NCI-H1930 (cell line): ENCODE results near the gene ZNF579.
A peak's percentile ranks its signal among the peaks of the same experiment; 100 is the strongest.

Experiments used
- DNase-seq, 2 experiments: peaks; one replicate each; lab custom pipeline; 2025; lab: John Stamatoyannopoulos, UW

The ZNF579 gene

DNA sequence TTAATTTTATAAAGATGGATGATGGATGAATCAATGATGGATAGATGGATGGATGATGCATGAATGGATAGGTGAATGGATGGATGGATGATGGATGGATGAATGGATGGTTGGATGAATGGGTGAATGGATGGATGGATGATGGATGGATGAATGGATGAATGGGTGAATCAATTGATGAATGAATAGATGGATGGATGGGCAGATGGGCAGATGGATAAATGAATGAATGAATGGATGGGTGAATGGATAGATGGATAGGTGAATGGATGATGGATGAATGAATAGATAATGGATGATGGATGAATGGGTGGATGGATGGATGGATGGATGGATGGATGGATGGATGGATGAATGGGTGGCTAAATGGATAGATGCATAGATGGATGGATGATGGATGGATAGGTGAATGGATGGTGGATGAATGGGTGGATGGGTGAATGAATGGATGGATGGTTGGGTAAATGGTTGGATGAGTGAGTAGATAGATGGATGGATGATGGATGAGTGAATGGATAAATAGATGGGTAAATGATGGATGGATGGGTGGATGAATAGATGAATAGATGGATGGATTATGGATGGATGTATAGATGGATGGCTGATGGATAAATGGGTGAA is 12.8 kb downstream of the ZNF579 start:
- no peak for DNase-seq

DNA sequence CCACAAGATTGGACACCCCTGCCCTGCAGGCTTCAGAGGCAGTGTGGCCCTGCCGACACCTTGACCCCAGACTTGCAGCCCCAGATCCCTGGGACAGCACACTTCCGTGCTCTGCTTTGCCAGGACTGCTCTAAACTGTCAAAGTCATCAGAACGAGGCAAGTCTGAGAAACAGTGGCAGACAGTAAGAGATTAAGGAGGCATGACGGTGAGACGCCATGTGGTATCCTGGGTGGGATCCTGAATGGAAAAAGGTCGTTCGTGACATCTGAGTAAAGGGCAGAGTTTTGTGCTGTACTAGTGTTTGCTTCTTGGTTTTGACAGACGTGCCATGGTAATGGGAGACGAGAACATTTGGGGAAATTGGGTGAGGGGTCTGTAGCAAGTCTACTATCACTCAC is 13.8 kb downstream of the ZNF579 start:
- no peak for DNase-seq

- no peak for DNase-seq
Observed at GRCh38 chr19:55563261-55563690, 17.4 kb downstream of the ZNF579 start.

DNA sequence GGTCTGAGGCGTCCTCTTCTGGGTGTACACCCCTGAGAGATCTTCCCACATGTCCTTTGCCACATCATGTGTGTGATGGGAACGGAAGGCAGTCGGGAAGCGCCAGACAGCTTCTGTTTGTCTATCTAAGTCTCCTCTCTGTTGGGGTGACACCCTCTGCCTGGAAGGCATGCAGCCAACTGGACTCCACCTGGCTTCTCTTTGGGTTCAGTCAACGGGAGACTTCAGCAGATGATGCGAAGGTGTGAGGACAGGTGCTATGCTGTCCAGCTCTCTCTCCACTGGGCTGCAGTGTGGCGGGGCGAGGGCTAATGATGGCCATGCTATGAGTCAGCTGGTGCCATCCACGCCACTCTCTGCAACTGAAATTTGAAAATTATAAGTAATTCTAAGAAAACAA is 21.0 kb downstream of the ZNF579 start:
- no peak for DNase-seq

DNA sequence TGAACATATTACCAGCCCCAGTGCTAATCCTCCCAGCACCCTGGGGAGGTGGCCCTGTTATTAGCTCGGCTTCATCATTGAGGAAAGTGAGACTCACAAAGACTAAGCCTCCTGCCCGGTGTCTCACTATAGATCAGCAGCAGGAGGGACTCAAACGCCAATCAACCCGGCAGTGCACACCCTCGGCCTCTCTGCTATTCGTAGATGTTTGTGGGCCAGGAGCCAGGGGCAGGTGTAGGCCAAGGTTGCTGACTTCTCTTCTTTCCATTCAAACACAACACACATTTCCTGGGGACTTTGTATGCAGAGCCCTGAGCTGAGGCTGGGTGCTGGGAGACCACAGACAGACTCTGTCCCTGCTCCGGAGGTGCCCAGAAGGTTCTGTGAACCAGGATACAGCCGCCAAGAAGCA is 25.9 kb downstream of the ZNF579 start:
- no peak for DNase-seq

GRCh38 chr19:55554302-55554701 is 26.3 kb downstream of the ZNF579 start:
- DNase-seq, result no peak

GRCh38 chr19:55553217-55554182 is 27.1 kb downstream of the ZNF579 start:
- DNase-seq, result no peak

DNA sequence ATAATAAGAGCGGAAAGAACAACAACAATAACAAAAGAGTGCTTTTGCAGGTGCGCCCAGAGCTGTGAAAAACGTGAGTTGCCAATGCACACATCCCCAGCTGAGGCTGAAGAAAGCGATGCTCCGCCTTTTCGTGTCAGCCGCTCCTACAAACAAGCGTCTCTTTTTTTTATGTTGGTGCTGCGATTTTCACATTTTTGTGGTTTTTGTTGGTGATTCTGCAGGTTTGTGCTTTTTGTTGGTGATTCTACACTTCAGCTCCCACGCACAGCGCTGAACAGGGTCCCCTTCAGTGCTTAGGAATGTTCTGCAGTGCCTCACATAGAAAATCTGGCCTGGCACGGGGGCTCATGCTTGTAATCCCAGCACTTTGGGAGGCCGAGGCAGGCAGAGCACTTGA is 28.0 kb downstream of the ZNF579 start:
- no peak for DNase-seq

- no peak for DNase-seq
Observed at GRCh38 chr19:55552206-55552605, 28.4 kb downstream of the ZNF579 start.

DNA sequence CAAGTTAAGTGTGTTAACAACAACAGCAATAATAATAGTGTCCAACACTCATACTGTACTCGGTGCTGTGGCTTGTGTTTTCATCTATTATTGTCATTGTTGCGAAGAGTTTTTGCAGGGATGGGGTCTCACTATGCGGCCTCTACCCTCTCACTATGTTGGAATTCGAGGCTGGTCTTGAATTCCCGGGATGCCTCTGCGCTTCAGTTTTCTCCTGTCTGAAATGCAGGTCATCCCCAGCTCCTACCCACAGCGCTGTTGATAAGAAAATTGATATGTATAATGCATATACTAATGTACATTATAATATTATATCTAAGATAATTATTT is 30.4 kb downstream of the ZNF579 start:
- no peak for DNase-seq

- peak in 1 of 2 experiments; percentile 48 for DNase-seq
Observed at GRCh38 chr19:55549500-55550320, 30.9 kb downstream of the ZNF579 start.

DNA sequence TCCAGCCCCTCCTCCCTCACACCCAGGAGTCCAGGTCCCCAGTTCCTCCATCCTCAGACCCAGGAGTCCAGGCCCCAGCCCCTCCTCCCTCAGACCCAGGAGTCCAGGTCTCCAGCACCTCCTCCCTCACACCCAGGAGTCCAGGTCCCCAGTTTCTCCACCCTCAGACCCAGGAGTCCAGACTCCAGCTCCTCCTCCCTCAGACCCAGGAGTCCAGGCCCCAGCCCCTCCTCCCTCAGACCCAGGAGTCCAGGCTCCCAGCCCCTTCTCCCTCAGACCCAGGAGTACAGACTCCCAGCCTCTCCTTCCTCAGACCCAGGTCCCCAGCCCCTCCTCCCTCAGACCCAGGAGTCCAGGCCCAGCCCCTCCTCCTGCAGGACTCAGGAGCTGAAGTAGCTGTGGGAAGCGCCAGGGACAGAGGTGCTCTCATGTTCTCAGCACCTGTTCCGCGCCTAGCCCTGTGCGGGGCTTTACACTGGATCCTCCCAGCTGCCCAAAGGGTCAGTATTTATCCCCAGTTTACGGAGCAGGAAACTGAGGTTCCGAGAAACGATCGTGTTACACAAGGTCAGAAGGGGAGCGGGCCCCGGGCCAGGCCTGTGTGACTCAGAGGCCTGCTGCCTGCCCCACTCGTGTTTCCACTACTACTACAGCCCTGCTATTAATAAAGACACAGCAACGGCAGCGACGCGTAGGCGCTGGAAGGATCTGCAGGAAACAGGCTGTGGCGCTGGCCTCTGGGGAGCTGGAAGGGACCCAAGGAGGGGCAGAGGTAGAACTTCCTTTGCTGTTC is 33.6 kb downstream of the ZNF579 start:
- DNase-seq, result no peak

DNA sequence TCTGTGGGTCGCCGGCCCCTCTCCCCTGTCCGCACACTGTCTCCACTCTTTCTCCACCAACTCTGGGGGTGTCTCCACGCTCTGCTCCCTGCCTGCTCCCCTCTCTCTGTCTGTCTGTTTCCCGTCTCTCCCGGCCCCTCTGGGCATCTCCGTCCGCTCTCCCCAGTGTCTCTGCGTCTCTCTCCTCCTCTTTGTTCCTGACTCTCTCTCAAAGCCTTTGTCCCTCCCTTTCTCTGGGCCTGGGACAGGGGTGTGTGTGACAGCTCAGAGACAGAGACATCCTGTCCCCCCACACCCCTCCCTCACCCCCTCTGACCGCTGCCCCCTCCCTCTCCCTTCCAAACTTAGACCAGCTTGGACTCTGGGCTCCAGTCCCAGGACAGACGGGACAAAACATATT is 34.6 kb downstream of the ZNF579 start:
- no peak for DNase-seq

DNA sequence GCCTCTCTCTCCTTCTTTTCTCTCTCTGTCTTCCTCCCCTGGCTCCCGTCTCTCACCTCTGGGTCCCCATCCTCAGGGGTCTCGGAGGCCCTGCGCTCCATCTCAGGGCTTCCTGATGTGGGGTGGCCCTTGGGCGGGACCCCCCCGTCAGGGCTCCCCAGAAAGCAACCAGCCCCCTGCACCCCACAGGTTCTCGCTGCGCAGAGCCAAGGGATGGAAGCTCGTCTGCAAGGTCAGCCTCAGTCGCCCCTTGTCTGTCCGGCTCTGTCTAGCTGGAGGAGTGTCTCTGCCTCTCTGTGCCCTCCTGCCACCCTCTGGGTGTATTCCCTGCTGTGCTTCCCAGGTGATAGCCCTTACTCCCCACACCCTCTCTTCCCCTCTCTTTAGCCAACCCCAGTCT is 35.2 kb downstream of the ZNF579 start, which contains the start of gene SBK3:
Gene SBK3 (minus strand): TSS at position 101 of the 400 bp plus-strand sequence. CDS start 0 bp downstream, at position 101.
- no peak for DNase-seq

DNA sequence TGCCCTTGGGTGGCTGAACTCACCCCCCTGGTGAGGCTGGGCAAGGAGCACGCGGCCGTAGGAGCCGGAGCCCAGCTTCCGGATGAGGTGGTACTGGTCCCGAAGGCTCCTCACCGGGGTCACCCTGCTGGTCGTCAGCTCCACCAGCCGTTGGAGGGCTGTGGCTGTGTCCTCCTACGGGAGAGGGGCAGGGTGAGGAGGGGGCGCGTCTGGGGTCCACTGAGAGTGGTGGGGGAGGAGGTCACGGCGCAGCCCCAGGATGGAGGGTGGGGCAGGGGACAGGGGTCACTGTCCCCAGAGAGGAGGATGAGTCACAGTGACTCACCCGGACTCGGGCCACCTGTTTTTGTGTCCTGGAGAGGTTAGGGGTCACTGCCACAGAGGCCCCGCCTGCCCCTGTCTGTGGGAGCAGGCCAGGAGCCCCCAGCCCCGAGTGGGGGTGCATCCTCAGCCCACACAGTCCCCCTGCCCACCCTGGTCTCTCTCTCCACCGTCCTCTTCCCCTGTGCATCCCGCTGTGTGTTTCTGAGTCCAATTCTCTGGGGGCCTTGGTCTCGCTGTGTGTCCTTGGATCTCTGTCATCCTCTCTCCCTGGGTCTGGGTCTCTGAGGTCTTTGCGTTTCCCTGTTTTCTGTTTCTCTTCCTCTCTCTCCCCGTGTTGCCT is 35.7 kb downstream of the ZNF579 start:
- no peak for DNase-seq

- DNase-seq, result no peak
Observed at GRCh38 chr19:55544014-55544413, 36.6 kb downstream of the ZNF579 start.

DNA sequence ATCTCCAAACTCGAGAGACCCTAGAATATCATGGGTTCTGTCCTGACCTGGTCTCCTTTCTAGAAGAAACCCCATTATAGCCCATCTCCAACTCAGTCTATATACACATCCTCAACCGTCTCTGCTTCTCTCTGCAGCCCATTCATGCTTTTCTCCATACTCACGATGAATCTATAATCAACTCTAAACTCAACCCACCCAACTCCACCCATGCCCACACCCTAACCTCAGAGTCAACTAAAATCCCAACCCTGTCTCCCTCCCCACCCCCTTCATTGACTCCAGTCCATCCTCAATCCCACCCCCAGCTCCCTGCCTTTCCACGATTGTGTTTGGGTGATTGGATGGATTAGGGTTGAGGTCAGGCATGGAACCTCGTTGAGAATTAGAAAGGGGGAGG is 37.1 kb downstream of the ZNF579 start:
- no peak for DNase-seq

DNA sequence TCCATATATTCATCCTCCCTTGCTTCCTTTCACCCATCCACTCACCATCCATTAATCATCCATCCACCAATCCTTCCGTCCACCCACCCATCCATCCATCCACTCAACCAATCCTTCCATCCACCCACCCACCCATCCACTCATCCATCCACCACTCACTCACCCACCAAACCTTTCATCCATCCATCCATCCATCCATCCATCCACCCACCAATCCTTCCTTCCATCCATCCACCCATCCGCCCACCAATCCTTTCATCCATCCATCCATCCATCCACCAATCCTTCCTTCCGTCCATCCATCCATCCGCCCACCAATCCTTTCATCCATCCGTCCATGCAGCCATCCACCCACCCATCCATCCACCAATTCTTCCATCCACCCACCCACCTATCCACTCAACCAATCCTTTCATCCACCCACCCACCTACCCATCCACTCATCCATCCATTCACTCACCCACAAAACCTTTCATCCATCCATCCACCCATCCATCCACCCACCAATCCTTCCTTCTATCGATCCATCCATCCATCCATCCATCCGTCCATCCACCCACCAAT is 38.3 kb downstream of the ZNF579 start:
- no peak for DNase-seq

DNA sequence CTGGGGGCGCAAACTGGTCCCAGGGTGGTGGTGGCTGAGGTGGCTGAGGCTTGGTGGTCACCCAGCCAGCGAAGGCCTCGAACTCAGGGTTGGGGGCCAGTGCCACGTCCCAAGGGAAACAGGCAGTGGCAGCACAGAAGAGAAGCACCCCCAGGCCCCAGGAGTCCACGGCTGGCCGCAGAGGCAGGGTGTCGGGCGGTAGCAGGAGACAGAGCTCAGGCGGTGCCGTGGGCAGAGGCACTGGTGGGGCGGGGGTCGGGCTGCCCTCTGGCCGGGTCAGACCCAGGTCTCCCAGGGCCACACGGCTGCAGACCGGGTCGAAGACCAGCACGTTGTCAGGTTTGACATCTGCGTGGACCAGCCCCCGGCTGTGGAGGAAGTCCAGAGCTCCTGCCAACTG is 39.6 kb downstream of the ZNF579 start:
- no peak for DNase-seq

DNA sequence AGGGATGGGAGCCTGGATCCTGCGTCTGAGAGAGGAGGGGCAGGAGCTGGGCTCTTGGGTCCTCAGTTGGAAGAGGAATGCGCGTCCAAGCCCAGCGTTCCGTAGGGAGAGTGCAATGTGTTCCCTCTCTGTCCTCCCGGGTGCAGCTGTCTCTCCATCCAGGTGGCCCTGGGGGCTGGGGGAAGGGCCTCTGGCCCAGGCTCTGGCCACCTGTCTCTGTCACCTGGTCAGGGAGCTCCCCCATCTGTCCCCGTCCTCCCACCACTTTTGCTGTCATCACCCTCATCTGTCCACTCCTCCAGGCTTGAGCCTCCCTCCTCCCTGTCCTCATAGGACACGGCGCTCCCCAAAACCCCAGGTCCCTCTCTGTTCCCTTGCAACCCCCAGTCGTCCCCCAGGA is 40.0 kb downstream of the ZNF579 start:
- DNase-seq, result no peak
